HG02642 (cell line): ENCODE results near the gene TPD52L2.
"Not testable (repeated sequence)": the region's sequence is repeated elsewhere in the genome, so short reads cannot be mapped to it uniquely, and the experiment has no call there.

Experiments
- ATAC-seq: cut with Tn5 transposase; IDR thresholded peaks from one replicate; pipeline ENCODE4 v1.9.1; 2021; ENCODE audit warnings: mild to moderate bottlenecking; ENCODE audit not compliant: unreplicated experiment, poor library complexity

The TPD52L2 gene

DNA sequence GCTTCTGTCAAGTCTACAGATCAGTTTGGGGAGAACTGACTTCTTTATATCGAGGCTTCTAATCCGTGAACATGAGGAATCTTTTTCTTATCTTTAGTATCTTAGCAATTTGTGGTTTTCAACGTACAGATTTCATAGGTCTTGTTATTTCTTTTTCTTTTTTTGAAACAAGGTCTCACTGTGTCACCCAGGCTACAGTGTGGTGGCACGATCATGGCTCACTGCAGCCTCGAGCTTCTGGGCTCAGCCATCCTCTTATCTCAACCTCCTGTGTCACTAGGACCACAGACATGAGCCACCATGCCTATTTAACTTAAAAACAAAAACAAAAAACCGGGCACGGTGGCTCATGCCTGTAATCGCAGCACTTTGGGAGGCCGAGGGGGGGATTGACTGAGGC, 59.2 kb downstream of the TPD52L2 start:
- no peak for ATAC-seq

DNA sequence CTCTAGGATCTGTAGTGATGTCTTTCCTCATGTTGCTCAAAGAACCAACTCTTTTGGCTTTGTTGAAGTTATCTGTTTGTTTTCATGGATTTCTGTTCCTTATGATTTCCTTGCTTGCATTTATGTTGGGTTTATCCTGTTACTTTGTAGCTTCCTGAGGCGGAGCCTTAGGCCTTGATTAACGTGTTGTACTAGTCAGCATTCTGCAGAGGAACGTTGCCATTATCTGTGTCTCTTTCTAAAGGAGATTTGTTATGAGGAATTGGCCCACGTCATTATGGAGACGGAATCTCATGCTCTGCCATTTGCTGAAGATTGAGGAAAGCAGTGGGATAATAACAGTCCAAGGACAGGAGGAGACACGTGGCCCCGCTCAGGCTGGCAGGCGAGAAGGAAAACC, 61.2 kb downstream of the TPD52L2 start:
- no peak for ATAC-seq

DNA sequence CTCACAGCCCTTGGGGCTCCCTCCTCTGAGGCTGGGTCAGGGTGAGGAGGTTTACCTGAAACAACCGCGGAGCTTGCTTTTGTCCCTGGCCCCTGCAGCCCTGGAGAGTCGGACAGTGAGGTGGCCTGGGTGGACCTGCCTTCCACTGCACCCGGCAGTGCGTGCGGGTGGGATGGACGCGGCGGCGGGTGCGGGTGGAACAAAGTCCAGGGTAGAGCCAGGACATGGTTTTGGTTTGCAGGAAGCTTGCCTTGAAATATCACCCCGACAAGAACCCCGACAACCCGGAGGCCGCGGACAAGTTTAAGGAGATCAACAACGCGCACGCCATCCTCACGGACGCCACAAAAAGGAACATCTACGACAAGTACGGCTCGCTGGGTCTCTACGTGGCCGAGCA, 64.0 kb downstream of the TPD52L2 start:
- ATAC-seq, result no peak

DNA sequence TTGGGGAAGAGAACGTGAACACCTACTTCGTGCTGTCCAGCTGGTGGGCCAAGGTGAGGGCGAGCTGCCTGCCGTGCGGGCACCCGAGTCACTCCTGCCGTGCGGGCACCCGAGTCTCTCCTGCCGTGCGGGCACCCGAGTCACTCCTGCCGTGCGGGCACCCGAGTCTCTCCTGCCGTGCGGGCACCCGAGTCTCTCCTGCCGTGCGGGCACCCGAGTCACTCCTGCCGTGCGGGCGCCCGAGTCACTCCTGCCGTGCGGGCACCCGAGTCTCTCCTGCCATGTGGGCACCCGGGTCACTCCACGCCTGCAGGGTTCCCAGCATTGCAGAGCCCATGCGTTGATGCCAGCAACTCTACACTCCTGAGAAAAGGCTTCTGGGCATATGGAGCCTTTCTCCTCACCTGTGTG, 64.4 kb downstream of the TPD52L2 start:
- ATAC-seq, result not testable (repeated sequence)

DNA sequence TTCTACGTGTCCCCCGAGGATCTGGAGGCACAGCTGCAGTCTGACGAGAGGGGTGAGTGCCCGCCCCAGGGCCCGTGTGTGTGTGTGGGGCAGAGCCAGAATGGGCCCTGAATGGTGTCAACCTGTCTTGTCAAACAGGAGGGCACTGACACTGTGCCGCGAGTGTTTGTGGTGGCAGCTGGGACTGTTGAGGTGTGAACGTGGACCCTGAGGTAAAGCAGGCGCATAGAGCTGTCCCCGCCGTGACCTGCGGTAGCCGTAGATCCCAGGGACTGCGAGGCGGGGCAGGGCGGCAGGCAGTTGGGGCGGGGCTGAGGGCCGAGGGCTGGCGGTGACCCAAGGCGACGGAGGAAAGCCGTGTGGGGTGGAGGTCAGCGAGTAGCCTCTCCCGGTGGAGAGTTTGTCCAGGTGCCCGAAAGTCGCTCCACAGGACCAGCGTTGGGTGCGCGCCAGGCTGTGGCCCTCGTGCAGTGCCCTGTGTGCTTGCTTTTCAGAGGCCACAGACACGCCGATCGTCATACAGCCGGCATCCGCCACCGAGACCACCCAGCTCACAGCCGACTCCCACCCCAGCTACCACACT, 66.0 kb downstream of the TPD52L2 start:
- ATAC-seq, result no peak

DNA sequence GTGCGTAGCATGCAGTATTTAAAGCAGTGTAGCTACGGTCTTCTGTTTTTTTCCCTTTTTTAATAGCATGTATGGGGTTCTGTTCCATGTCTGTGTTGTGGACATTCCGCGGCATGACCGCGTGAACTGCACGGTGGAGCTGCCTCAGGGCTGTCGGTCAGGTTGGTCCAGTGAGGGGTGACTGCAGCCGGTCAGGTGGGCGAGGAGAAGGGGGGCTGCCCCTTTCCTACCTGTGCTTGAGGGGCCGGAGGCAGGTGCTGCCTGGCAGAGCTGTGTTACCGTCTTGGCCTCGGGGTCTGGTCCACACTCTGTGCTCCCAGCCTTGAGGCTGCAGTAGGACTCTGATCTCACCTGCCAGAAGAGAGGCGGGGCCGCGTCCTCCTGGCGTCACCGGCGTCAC, 66.7 kb downstream of the TPD52L2 start:
- no peak for ATAC-seq

DNA sequence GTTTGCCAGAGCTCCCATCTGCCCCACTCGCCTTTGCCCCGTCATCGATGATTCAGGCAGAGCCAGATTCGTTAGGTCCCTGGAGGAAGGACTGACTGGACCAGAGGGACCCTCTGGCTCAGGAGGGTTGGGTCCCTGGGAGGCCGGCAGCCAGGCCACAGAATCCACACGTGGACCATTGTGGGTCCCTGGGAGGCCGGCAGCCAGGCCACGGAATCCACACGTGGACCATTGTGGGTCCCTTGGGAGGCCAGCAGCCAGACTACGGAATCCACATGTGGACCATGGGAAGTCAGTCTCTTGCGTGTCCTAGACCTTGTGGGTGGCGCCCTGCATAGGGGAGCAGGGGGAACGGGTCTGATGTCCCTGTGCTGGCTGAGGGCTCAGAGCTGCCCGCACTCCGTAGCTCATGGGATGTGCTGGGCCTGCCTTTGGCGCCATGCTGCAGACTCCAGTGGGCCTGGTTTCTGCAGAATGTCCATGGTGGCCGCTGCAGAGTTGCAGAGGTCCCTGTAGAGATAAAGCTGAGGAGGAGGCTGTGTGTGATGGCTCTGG, 67.6 kb downstream of the TPD52L2 start:
- ATAC-seq, result no peak

DNA sequence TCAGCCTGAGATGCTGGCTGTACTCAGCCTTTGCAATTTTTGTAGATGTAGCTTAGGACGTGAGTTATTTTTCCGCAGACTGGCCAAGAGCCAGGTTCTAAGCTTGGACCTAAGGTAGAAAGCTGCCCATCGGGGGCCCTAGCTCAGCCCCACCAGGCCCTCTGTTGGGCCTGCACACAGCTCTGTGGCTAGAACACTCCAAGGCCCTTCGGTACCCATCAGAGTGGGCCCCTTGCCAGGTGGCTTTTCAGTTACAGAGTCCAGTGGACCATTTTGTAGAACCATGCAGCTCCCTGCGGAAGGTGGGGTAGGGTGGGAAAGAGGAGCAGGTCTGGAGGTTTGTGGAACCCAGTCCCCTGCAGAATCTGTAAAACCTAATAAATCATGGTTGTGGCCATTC, 68.6 kb downstream of the TPD52L2 start:
- no peak for ATAC-seq

DNA sequence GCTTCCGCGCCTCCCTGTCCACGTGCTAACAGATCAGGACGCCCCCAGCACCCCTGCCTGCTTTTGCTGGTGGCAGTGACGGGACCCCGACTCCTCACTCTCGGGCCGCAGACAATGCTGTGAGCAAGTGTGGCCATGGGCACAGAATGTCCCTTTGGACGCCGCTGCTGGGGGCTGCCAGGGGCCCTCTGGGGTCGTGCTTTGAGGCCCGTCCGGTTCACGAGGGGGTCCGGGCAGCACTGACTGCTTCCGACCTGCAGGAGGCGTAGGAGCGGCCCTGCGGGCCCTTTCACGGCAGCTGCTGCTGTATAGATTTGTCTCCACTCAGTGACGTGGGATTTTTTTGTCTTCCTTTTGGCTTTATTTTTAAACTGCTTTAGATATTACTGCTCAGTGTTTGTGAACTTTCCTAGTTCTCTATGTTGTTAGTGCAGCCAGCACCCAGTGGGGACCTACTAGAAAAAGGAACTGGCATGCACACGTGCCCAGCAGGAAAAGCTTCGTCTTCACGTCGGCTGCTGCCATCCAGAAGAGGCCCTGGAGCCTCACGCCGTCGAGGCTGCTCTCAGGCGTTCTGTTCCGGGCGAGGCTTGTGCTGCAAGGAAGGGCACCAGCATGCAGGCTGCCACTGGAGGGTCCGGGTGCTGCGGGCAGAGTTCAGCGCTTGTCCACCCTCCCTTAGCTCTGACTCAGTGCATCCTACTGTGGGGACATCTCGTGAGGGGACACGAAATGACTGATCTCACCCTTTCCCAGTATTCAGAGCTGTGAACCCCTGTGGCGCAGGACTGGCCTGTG, 69.4 kb downstream of the TPD52L2 start:
- ATAC-seq, result no peak

DNA sequence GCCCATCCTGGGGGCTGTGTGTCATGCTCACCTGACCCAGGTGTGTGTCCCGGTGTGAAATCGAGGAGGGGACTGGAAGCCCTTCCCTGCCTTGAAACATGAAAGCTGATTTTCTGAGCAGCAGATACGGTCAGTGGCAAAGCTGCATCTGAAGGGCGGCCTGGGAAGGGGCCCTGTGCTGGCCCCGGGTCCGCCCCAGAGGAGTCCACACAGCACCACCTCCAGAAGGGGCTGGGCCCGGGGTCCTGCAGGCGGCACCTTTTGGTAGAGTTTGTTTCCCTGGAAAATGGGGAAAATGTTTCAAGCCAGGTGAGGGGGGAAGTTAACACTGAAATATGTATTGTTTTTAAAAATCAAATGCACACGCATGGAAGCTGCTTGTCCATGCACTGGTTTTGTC, 70.4 kb downstream of the TPD52L2 start:
- no peak for ATAC-seq

DNA sequence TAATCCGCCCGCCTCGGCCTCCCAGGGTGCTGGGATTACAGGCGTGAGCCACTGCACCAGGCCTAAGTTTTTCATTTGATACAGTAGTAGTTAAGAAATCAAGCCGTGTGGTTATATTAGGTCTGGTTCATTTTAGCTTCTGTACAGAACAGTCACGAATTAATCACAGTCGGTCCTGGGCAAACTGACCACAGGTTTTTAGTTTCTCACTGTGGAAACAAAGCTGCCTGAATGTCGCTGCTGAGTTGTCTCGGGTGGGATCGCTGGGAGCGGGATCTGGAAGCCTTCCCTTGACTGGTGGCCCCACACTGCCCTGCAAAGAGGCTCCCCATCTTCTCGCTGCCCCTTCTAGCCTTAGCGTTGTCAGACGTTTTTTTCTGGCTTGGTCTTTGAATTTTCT, 72.5 kb downstream of the TPD52L2 start:
- ATAC-seq, result no peak

DNA sequence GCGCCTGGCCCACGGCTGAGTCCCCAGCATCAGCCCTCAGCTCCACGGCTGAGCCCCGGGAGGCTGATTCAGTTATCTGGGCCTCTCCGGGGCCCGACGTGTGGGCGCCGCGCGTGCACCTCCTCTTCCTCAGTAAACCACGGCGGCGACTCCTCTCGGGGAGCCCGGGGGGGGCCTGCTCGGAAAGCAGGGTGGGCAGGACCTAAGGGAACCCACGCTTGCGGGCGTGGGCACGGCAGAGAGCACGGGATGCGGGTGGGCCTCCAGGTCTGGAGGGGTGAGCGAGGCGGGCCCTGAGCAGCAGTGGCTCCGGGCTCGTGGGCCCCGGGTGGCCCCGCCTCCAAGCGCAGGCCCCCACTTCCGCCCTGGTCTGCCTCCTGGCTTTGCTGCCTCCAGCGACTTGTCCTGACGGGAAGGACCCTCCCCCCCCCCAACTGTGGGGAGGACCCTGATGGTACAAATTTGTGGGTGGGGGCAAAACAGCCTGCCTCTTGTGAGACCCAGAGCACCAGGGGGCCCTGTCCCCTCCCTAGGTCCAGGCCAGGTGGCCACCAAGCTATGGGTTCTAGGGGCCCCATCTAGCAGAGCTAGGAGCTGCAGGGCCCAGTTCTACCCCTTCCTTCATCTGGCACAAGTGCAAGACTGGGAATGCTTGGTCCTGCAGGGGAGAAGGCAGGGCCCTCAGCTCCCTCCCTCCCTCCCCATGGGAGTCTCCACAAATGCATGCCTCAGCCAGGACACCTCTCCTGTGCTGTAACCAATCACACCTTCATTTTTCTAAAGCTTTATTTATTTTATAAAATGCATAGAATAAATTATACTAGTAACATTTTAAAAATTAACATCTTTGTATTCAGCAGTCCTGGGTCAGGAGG, 74.2 kb downstream of the TPD52L2 start:
- no peak for ATAC-seq

DNA sequence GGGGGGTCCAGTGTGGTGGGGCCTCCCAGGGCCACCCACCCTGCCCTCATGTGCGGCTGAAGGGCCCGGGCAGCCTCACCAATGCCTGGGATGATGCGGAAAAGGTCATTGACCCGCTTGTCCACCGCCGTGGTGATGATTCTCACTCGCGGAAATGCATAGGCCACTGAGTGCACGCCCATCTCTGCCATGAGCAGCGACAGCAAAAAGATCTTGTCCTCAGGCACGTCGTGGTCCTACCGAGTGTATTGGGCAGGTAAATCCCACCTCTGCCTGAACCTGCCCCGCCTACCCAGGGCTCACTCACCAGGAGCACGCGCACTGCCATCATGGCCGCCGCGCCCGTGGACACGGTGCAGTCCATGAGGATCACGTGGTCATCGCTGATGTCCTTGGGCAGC, 75.0 kb downstream of the TPD52L2 start:
- ATAC-seq, result no peak

DNA sequence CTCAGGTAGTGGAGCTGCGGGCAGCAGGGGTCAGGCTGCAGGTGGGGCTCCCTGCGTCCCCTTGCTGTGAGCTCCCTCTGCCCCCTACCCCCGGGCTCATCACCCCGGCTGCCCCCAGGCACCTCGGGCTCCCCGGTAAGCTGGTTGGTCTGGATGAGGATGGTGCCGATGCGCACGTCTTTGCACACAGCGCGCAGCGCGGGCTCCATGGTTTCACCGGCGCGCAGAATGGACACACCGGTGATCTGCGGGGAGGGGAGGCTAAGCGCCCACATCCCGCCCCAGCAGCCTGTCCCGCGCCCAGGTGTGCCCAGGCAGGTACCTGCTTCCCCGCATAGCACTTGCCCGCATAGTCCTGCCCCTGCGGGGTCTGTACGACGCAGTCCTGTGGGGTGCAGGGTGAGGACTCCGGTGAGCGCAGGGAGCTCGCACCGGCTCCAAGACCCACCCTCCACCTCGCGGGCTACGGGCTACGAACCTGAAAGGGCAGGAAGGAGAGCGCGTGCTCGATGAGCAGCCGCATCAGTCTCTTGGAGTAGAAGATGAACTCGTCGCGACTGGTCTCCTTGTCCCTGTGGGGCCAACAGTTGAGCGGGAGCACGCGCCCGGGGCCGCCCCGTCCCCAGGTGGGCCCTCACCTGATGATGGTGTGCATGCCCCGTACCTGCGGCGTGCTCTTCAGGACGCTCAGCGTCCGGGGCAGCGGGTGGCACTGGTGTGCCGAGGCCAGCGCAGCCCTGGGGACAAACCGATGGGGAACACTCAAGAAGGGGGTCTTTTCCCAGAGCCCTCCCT, 75.6 kb downstream of the TPD52L2 start:
- no peak for ATAC-seq
